ENCODE results near the gene VANGL2.

DNA sequence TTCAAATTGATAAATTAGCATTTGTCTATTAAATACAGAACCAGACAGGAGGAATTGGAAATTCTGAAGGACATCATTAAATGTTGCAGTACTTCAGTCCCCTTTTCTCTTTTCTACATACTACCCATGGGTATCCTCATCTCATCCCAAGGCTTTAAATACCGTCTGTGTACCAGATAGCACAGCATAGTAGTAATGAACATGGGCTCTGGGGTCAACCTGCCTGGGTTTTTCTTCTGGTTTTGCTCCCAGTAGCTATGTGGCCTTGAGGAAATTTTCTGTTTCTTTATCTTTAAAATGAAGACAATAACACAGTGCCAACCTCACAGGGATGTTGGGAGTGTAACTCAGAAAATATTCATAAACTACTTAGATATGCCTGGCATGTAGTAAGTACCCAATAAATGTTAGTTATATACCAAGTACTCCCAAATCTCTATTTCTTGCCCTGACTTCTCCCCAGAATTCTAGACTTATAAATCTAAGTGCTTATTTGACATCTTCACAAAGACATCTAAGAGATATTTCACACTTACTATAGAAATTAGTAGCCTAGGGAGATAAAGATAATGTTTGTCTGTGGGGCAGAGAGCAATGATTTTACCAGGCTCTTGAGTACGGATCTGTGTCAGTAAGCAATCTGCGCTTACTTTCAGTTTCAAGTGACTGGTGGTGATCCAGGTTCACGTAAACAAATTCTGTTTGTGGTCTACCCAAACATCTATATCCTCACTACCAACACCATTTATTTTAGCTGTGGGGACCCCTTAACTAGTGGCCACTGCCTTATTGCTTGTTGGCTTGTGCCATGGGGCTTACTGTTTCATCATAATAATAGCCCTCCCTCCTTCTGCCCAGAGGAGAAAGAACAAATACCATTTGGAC, 37.3 kb downstream of the VANGL2 start:
- TF ChIP-seq POLR2A (IDR thresholded peaks at IDR 0.05; ENCODE audit: low read depth, low read length) = no peak
- TF ChIP-seq TAF1 (IDR thresholded peaks at IDR 0.05; ENCODE audit: borderline replicate concordance, low read depth, low read length) = no peak
- TF ChIP-seq POLR2AphosphoS5 (IDR thresholded peaks at IDR 0.05; ENCODE audit: low read depth, low read length) = no peak
